H1 (cell line): Measurements from ENCODE around the gene RAB31. TPM values are rescaled to one million over a fixed set of nuclear protein-coding genes. Genes with fewer than 3 reads are reported as not detected.

Experiments
- ATF3 ChIP-seq: IDR thresholded peaks from 2 replicates; pipeline ENCODE4 v1.6.1; 2011; ENCODE audit warnings: low read depth, mild to moderate bottlenecking, low read length; ENCODE audit not compliant: insufficient read depth
- GTF2F1 ChIP-seq: IDR thresholded peaks from 2 replicates; pipeline ENCODE4 v1.6.1; 2012; ENCODE audit warnings: low read depth, low read length, improper control_type of control experiment, borderline replicate concordance
- KDM5A ChIP-seq: fragments of 200-600 bp; IDR thresholded peaks from 2 replicates; pipeline ENCODE4 v1.7.1; 2012; ENCODE audit warnings: mild to moderate bottlenecking, low read length, inconsistent platforms, mixed read lengths
- TAF7 ChIP-seq: optimal IDR thresholded peaks from 2 replicates; pipeline ENCODE3; 2011; ENCODE audit warnings: low read depth, mild to moderate bottlenecking, inconsistent platforms, low read length, moderate library complexity, borderline replicate concordance
- polyA plus RNA-seq, 7 experiments: library from polyadenylated mRNA; depleted of rRNA in 3 of 7; stranded (reverse) in 5 of 7; unstranded in 2 of 7; fragments of >200 nt in 5 of 7; fragments of 200-250 nt in 2 of 7; gene quantifications; 1 replicate in 5 of 7; 2 replicates in 1 of 7; 4 replicates in 1 of 7; pipeline versions ENCODE4 v1.2.1 to v1.2.3, GENCODE V29; 2011 to 2013; ENCODE audit warnings: missing spikeins in 2 of 7, mixed read lengths in 2 of 7
- total RNA-seq: library from RNA; stranded (reverse); fragmentation: NEBNext Ultra II Directional; extraction: Animal tissue kit (Norgen Biotek cat#: 25700); gene quantifications from 2 replicates; pipeline ENCODE4 v1.2.1, GENCODE V29; 2021

Gene RAB31
- total and polyA plus RNA-seq, 2 of the 8 experiments (the other 6 are each of a cell fraction or from before 2014, with no cell fraction given) = 15.2 to 40.9 TPM

- no peak for TF ChIP-seq ATF3
- no peak for TF ChIP-seq TAF7
- no peak for TF ChIP-seq KDM5A
- no peak for TF ChIP-seq GTF2F1
Measured at GRCh38 chr18:9715088-9715343, 6.9 kb downstream of the RAB31 start (continued).
